Upper lobe of left lung (tissue), 6 donors: ENCODE results near the gene OTOS. TPM values are rescaled to one million over a fixed set of nuclear protein-coding genes. Genes with fewer than 3 reads are reported as not detected.

Experiments used
- ATAC-seq, 2 donors: fragments of 200-7000 bp; cut with Tn5 transposase; one replicate each; pipeline ENCODE4 v1.9.1; 2022; ENCODE audit warnings: mild to moderate bottlenecking in 2 of 2, moderate library complexity in 2 of 2; ENCODE audit not compliant: low FRiP score in 2 of 2
- DNase-seq, 2 donors: peaks; one replicate each; pipeline ENCODE4 v3.0.0-alpha.2; 2019 to 2020
- H3K27ac ChIP-seq, 4 donors: fragments of 200-600 bp; sonication (generic); one replicate each; pipeline ENCODE4 v1.5.1; 2016 to 2019
- H3K27me3 ChIP-seq, 4 donors: fragments of 200-600 bp; sonication (generic); one replicate each; pipeline ENCODE4 v1.5.1; 2017 to 2019
- H3K36me3 ChIP-seq, 4 donors: fragments of 200-600 bp; sonication (generic); one replicate each; pipeline ENCODE4 v1.5.1; 2016 to 2019
- H3K4me1 ChIP-seq, 4 donors: fragments of 200-600 bp; sonication (generic); one replicate each; pipeline ENCODE4 v1.5.1; 2018 to 2019
- H3K4me3 ChIP-seq, 4 donors: fragments of 200-600 bp; sonication (generic); one replicate each; pipeline ENCODE4 v1.5.1; 2017 to 2019; ENCODE audit warnings: mild to moderate bottlenecking in 2 of 4, moderate library complexity in 1 of 4
- H3K9me3 ChIP-seq, 4 donors: fragments of 200-600 bp; sonication (generic); one replicate each; pipeline ENCODE4 v1.5.1; 2018 to 2019
- EP300 ChIP-seq, 4 donors: sonication (generic); formaldehyde crosslinking; IDR thresholded peaks; one replicate each; pipeline ENCODE4 v1.5.1; 2017; ENCODE audit warnings: antibody characterized with exemption in 4 of 4, control low read depth in 2 of 4
- POLR2A ChIP-seq, 4 donors: fragments of 450-650 bp; IDR thresholded peaks; one replicate each; pipeline ENCODE4 v1.5.1; 2016 to 2017; ENCODE audit warnings: antibody characterized with exemption in 4 of 4, mild to moderate bottlenecking in 2 of 4
- POLR2AphosphoS5 ChIP-seq, 2 donors: sonication (generic); formaldehyde crosslinking; IDR thresholded peaks; one replicate each; pipeline ENCODE4 v1.5.1; 2017; ENCODE audit warnings: antibody characterized with exemption in 2 of 2
- WGBS, 2 donors: methylation state at CpG; one replicate each; pipeline ENCODE4 v1.1.5; 2017 to 2018; 5-methylcytosine and 5-hydroxymethylcytosine counted together
- total RNA-seq, 6 donors: library from RNA; depleted of rRNA in 4 of 6; stranded (reverse); fragments of >200 nt in 4 of 6; gene quantifications; one replicate each; pipeline versions ENCODE4 v1.1.0 to v1.2.1, GENCODE V29; 2016 to 2021
- TF ChIP-seq, protein P1 (sequence below), 6 experiments: fragments of 450-650 bp in 4 of 6; fragments of 200-600 bp in 2 of 6; sonication (generic) in 2 of 6; IDR thresholded peaks; one replicate each; pipeline ENCODE4 v1.5.1; 2016 to 2019; ENCODE audit warnings: antibody characterized with exemption in 6 of 6
- donor health status: DM: no; HTN: no; CAD: no; lungs with moderate emphysema.
- donor health status: DM: no; HTN: yes; CAD: no; lungs with severe emphysema.

OTOS gene
- total RNA-seq, 6 donors from 2014 or later = not detected

DNA sequence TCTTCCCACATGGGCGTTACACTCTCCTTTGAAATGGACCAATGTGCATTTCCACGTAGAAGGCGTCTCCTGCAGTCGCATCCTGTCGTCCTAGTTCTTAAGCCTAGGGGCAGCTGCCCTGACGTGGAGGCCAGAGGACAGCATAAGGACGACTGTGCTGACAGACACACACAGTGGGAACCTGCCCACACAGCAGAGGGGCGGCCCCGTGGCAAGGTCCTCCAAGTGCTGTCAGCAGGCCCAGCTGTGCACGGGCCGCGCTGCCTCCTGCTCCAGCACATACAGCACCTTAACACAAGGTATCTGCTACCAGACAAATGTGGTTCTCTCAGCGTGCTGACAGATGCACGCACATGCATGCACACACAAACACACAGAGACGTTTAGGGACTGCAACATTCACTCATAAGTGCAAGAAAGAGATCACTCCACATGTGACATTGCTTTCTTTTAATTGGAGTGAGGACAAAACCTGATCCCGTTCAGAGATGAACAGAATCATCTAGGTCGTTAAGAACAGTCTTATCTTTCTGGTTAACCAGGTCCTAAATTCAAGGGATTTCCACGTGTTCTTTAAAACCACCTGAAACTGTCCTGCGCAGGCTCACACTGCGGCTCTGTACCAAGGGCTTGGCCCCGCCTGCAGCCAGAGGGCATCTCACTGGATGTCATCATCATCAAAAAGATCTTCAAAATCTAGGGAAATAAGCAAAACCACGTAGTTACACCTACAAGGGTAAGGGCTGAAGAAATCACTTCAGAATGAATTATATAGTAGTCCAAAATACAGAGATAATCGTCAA is 9.9 kb downstream of the OTOS start:
- H3K36me3 ChIP-seq = peaks cover 25 to 79% (median 62%) of the 10 kb centered on the region in 4 donors
- peak in 1 of 2 donors; percentile 18 for DNase-seq
- H3K27ac ChIP-seq = no peak overlapping the region
- no peak overlapping the region for H3K4me3 ChIP-seq
- H3K9me3 ChIP-seq = no peaks in the 10 kb centered on the region
- no peak for TF ChIP-seq POLR2A (IDR thresholded peaks at IDR 0.05)
- no peak for ATAC-seq
- 92 to 93% methylated on average over 17 to 23 of the region's 23 CpGs for WGBS, 2 donors
- no peaks in the 10 kb centered on the region for H3K27me3 ChIP-seq
- peaks cover 7 to 15% (median 10%) of the 10 kb centered on the region in 4 donors for H3K4me1 ChIP-seq

DNA sequence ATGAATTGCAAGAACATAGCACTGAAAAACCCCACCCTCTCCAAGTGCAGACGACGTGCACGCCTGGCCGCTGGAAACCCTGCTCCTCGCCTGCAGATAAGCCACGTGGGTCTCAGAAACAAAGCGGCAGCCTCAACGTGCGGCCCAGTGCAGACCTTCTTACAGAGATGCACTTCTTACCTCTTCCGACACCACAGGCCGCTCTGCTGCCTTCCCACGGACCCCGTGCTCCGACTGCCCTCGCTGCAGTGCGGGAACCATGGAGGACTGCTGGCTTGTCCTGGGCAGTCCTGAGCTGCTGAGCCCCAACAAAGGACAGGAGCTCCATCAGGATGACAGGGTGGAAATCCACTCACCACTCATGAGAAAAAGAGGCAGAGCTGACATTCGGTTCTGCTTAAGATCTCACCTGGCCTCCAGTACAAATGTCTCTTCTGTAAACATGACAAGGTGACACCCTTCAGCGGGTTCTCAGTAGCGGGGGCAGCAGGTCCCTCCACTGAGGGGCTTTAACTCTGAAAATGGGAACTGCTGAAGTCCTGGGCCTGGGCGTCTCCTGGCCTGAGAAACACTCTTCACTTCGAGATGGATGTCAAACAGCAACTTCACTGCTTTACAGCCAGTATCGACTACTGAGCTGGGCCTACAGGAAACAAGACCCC is 10.6 kb downstream of the OTOS start:
- DNase-seq = peak in 1 of 2 donors; percentile 12
- Histone ChIP-seq H3K9me3 (no peaks in the 10 kb centered on the region), H3K4me1 (peaks cover under 1 to 8% (median 3%) of the 10 kb centered on the region in 4 donors), H3K36me3 (peaks cover 25 to 82% (median 62%) of the 10 kb centered on the region in 4 donors), H3K27me3 (no peaks in the 10 kb centered on the region), H3K4me3 (no peak overlapping the region), H3K27ac (no peak overlapping the region)
- 94% methylated on average over 21 to 22 of the region's 22 CpGs for WGBS, 2 donors
- ATAC-seq = no peak
- TF ChIP-seq POLR2AphosphoS5 (IDR thresholded peaks at IDR 0.05) (no peak), POLR2A (IDR thresholded peaks at IDR 0.05) (no peak), EP300 (IDR thresholded peaks at IDR 0.05) (no peak)
- TF ChIP-seq, protein P1, sequence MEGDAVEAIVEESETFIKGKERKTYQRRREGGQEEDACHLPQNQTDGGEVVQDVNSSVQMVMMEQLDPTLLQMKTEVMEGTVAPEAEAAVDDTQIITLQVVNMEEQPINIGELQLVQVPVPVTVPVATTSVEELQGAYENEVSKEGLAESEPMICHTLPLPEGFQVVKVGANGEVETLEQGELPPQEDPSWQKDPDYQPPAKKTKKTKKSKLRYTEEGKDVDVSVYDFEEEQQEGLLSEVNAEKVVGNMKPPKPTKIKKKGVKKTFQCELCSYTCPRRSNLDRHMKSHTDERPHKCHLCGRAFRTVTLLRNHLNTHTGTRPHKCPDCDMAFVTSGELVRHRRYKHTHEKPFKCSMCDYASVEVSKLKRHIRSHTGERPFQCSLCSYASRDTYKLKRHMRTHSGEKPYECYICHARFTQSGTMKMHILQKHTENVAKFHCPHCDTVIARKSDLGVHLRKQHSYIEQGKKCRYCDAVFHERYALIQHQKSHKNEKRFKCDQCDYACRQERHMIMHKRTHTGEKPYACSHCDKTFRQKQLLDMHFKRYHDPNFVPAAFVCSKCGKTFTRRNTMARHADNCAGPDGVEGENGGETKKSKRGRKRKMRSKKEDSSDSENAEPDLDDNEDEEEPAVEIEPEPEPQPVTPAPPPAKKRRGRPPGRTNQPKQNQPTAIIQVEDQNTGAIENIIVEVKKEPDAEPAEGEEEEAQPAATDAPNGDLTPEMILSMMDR (IDR thresholded peaks at IDR 0.05) = no peak

DNA sequence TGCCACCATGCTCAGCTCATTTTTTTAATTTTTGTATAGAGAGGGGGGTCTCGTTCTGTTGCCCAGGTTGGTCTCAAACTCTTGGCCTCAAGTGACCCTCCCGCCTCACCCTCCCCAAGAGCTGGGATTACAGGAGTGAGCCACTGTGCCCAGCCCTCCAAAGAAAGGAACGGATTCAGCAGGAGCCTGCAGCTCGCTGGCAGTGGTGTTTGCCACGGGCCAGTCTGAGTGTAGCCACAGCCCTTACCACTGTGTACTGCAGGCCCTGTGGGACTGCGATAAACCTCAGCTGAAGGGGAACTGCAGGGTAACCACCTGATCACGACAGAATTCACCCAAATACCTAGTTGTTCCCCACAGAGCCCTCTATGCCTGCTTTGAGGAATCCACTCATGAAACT is 11.1 kb downstream of the OTOS start:
- peak in 1 of 2 donors; percentile 10 for DNase-seq
- H3K27ac ChIP-seq = no peak overlapping the region
- TF ChIP-seq EP300 (IDR thresholded peaks at IDR 0.05) (no peak), POLR2A (IDR thresholded peaks at IDR 0.05) (no peak)
- no peaks in the 10 kb centered on the region for H3K9me3 ChIP-seq
- ATAC-seq = no peak
- 89 to 95% methylated on average over 3 to 7 of the region's 7 CpGs for WGBS, 2 donors
- H3K27me3 ChIP-seq = no peaks in the 10 kb centered on the region
- peaks cover 25 to 82% (median 62%) of the 10 kb centered on the region in 4 donors for H3K36me3 ChIP-seq
- peaks cover 0 to 2% (median 0%) of the 10 kb centered on the region in 4 donors for H3K4me1 ChIP-seq
- no peak overlapping the region for H3K4me3 ChIP-seq

DNA sequence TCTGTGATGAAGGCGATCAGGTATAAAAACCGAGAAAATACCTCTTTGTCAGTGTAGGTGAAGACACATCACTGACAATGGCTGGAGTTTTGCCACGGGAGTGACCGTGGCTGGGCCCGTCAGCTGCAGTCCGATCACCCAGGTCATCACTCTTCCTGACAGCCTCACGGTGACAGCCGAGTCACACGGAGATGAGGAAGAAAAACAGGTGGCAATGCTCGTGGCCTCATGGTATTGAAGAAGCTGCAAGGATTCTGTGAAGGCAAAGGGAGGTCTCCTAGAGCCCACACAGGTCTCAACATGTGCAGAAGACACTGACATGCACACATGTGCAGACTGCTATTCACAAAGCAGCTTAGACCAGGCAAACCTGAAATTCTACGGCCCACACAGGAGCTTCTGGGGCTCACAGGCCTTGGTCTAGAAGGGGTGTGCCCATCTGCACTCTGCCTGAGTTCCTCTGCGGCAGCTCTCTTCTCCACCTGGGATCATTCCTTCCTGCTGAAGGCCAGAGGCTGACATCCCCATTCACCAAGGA is 11.8 kb downstream of the OTOS start:
- ATAC-seq (no peak), DNase-seq (peak in 1 of 2 donors; percentile 10)
- no peaks in the 10 kb centered on the region for H3K9me3 ChIP-seq
- WGBS, 2 donors = 70 to 82% methylated on average over 11 to 12 of the region's 12 CpGs
- H3K27me3 ChIP-seq = no peaks in the 10 kb centered on the region
- no peak overlapping the region for H3K4me3 ChIP-seq
- H3K27ac ChIP-seq = no peak overlapping the region
- H3K36me3 ChIP-seq = peaks cover 25 to 81% (median 62%) of the 10 kb centered on the region in 4 donors
- TF ChIP-seq, protein P1 (IDR thresholded peaks at IDR 0.05) = no peak
- TF ChIP-seq POLR2AphosphoS5 (IDR thresholded peaks at IDR 0.05) = no peak
- TF ChIP-seq EP300 (IDR thresholded peaks at IDR 0.05) = no peak
- no peak for TF ChIP-seq POLR2A (IDR thresholded peaks at IDR 0.05)
- no peaks in the 10 kb centered on the region for H3K4me1 ChIP-seq

DNA sequence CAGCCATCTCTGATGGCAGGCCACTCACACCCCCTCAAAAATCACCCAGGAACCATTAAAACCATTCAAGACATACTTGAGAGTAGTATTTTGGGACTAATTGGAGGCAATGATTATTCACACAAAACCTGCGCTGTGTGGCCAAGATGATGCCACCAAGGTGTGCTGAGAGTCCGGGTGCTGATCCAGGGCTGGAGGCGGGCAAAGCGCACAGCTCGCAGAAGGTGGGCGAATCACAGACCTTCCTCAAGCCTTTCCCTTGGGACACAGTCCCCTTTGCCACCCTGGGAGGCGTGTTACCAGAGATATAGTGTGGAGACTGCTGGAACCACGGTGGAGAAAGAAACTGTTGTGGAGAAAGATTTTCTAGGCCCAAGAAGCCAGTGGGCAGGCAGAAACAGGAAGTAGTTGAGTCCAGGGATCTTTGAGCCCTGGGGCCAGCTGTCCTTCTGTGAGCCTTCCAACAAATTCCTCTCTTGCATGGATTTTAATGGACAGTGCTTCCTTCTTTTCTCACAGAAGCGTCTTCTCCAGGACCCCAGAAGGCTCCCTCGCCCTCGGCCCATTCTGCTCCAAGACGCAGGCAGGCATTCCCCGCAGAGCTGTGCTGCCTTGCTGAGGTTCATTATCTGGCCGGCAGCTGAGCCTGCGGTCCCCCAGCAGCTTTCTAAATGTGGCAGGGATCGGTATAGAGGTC is 12.4 kb downstream of the OTOS start:
- no peaks in the 10 kb centered on the region for H3K4me1 ChIP-seq
- no peaks in the 10 kb centered on the region for H3K9me3 ChIP-seq
- DNase-seq (peak in 1 of 2 donors; percentile 10), ATAC-seq (no peak)
- H3K27ac ChIP-seq = no peak overlapping the region
- no peak overlapping the region for H3K4me3 ChIP-seq
- no peaks in the 10 kb centered on the region for H3K27me3 ChIP-seq
- TF ChIP-seq, protein P1 (IDR thresholded peaks at IDR 0.05) = no peak
- no peak for TF ChIP-seq POLR2AphosphoS5 (IDR thresholded peaks at IDR 0.05)
- TF ChIP-seq EP300 (IDR thresholded peaks at IDR 0.05) = no peak
- TF ChIP-seq POLR2A (IDR thresholded peaks at IDR 0.05) = no peak
- H3K36me3 ChIP-seq = peaks cover 24 to 75% (median 59%) of the 10 kb centered on the region in 4 donors
- WGBS, 2 donors = 92% methylated on average over 16 of the region's 16 CpGs
